ENCODE data around the gene LRP3.

LRP3 gene

GRCh38 chr19:33238481-33239149, 44.5 kb downstream of the LRP3 start:
- DNase-seq (ENCODE audit: low read depth): no peak

DNA sequence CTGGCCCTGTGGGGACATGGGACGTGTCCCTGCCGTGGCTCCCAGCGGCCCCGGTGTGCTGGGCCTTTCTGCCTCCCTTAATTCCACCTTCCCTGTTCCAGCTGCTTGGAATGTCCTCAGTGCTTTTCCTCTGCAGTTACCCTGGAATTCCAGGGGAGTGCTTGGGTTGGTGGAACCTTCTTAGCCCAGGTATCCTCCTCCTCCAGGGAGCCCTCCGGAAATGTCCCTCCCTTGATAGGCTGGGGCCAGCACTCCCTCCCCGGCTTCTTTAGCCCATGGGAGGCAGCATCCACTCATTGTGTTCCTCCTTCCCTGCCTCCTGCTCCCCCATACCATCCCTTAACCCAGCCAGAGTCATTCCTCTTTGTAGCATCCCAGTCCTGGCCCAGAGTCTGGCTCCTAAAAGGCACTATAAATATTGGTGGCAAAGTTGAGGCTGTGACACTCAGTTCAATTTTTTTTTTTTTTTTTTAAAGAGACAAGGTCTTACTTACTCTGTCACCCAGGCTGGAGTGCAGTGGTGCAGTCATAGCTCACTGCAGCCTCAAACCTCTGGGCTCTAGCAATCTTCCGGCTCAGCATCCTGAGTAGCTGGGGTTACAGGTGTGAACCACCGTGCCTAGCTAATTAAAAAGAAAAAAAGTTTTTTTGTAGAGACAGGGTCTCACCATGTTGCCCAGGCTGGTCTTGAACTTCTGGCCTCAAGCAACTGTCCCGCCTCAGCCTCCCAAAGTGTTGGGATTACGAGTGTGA, 45.3 kb downstream of the LRP3 start:
- no peak for DNase-seq (ENCODE audit: low read depth)

- DNase-seq (ENCODE audit: low read depth): no peak
Observed at GRCh38 chr19:33240181-33240771, 46.1 kb downstream of the LRP3 start.

GRCh38 chr19:33241091-33241529, 47.0 kb downstream of the LRP3 start:
- no peak for DNase-seq (ENCODE audit: low read depth)

DNA sequence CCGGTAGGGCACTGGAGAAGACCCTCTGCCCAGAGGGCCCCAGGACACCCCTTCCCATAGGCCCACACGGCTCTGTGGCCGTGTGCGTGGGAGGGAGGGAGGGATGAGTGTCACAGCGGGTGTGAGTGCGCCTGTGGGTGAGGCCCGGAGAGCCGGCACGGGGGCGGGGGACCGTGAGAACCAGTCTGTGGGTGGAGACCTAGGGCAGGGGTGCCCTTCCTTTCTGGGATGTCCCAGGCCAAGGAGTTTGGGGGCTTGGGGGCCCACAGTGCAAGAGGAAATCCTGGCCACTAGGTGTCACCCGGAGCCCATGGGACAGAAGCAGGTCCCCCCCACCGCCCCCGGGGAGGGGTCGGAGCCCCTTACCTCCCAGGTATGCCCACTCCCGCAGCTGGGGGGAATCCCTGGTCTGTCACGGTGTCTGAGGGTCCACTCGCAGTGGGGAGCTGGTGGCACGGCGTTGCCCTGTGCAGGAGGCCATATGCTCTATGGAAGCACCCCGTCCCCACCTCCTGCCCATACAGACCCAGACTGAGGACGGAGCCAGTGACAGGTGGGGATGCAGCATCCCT, 47.5 kb downstream of the LRP3 start:
- no peak for DNase-seq (ENCODE audit: low read depth)

- DNase-seq (ENCODE audit: low read depth): no peak
Observed at GRCh38 chr19:33242131-33242530, 48.0 kb downstream of the LRP3 start.

GRCh38 chr19:33242911-33243310, 48.8 kb downstream of the LRP3 start:
- no peak for DNase-seq (ENCODE audit: low read depth)

GRCh38 chr19:33245948-33246708, 52.0 kb downstream of the LRP3 start:
- no peak for DNase-seq (ENCODE audit: low read depth)

GRCh38 chr19:33246709-33247440, 52.7 kb downstream of the LRP3 start:
- DNase-seq (ENCODE audit: low read depth): no peak

- no peak for DNase-seq (ENCODE audit: low read depth)
Observed at GRCh38 chr19:33247441-33247819, 53.3 kb downstream of the LRP3 start.

DNA sequence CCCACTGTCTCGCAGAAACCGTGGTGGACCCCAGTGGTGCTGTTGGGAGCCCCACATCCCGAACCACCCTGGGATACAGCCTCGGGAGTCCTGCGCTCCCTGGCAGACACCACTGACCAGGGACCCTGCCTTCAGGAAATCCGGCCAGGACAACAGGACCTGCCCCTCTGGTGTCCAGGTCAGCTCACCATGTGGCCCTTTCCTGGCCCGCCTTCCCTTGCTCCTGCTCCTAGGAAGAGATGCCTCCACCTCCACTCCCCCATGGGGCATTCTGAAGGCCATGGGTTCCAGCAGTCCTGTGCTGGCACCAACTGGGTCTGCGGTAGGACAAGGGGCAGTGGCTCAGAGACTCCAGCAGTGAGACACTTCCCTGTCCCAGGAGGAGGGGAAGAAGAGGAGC, 54.0 kb downstream of the LRP3 start:
- no peak for DNase-seq (ENCODE audit: low read depth)

- DNase-seq (ENCODE audit: low read depth): no peak
Observed at GRCh38 chr19:33248553-33248953, 54.4 kb downstream of the LRP3 start.

DNA sequence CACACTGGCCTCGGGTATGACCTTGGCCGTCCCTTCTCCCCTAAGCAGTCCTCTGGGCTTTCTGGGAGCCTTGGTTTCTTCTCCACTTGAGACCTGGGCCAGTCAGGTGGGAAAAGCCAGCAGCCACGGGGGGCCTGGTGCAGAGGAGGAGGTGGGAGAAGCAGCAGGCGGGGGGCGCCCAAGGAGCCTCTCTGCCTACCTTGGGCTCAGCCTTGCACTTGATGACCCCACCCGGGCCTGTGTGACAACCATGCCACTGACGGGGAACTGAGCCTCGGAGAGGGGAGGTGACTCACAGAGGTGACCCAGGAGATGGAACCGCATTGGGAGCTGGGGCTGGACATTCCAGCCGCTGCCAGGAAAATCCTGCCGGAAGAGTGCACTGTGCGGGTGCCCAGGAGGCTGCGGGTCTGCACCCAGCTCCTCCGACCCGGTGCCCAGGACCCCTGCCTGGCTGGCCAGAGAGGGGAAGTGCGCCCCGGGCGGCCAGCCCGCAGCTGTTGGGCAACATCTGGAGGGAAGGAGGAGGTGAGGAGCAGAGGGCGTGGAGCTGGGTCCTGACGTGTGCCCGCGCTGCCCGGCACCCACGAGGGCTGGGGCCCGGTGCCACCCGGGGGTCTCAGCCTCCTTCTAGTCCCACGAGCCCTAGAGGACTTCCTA, 55.0 kb downstream of the LRP3 start:
- DNase-seq (ENCODE audit: low read depth): no peak

DNA sequence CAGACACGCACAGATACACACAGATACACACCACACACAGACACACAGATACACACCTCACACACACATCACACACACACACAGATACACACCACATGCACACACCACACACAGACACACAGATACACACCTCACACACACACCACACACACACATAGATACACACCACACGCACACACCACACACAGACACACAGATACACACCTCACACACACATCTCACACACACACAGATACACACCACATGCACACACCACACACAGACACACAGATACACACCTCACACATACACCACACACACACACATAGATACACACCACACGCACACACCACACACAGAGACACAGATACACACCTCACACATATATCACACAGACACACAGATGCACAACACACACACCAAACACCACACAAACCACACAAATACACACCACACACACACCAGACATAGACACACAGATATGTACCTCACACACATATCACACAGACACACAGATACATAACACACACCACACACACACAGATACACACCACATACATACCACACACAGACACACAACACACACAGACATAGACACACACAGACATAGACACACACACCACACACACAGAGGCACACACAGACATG, 55.7 kb downstream of the LRP3 start:
- no peak for DNase-seq (ENCODE audit: low read depth)

DNA sequence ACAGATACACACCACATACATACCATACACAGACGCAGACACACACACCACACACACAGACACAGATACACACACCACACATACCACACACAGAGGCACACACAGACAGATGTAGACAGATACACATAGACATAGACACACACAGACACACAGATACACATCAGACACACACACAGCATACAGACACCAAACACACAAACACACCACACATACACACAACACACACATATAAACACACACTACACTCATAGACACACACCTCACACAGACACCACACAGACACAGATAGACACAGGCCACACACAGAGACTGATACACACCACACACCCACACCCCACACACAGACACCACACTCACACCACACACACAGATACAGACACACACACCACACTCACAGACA, 56.4 kb downstream of the LRP3 start:
- no peak for DNase-seq (ENCODE audit: low read depth)

DNA sequence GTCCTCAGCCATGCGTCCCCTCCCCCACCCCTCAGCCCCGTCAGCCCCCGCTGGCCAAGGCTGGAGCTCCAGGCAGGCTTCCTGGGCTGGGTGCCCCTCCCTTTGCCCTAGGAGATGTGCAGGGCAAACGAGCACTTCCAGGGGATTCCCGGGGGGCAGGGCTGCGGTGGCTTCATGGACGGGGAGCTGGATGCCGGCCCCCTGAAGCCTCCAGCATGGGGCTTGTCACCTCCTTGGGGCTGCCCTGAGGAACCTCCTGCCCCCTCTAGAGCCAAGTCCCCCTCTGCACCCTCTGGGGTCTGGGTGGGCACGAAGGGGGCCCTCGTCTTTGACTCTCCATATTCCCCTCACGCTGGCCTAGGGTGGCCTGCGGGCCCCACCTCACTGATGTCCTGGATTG, 56.9 kb downstream of the LRP3 start:
- DNase-seq (ENCODE audit: low read depth): no peak

DNA sequence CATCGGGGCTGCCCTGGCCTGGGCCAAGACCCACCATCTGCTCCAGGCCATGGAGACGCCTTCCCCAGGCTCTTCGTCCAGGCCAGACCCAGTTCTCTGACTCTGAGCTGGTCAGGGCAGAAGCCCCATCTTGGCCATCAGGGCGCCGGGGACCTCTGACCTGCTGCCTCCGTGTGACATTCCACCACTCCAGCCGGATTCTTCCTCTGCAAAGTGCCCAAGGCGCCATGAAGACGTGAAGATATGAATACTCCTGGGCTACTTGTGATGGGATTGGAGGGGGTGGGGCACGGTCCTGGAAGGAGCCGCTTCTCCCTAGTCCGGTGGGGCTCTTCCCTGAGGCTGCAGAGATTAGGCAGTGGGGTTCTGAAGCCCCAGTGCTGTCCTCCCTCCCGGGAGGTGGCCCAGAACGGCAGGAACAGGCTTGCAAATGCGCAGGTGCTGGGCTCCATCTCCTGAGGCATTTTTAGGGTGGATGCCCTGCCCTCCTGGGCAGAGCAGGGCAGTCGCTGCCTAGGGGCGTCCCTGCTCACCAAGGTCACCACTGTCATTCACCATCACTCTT, 57.5 kb downstream of the LRP3 start:
- DNase-seq (ENCODE audit: low read depth): no peak

- DNase-seq (ENCODE audit: low read depth): no peak
Observed at GRCh38 chr19:33252418-33252962, 58.4 kb downstream of the LRP3 start.

GRCh38 chr19:33252971-33253370, 58.8 kb downstream of the LRP3 start:
- DNase-seq (ENCODE audit: low read depth): no peak

- no peak for DNase-seq (ENCODE audit: low read depth)
Observed at GRCh38 chr19:33254245-33254824, 60.2 kb downstream of the LRP3 start.
